HK-2 (cell line): ENCODE results near the gene L1TD1.
"Not testable (repeated sequence)": the region's sequence is repeated elsewhere in the genome, so short reads cannot be mapped to it uniquely, and the experiment has no call there.

Source experiments
- DNase-seq: peaks from one replicate; pipeline ENCODE4 v3.0.0-alpha.2; 2018; ENCODE audit not compliant: unreplicated experiment

Gene L1TD1

DNA sequence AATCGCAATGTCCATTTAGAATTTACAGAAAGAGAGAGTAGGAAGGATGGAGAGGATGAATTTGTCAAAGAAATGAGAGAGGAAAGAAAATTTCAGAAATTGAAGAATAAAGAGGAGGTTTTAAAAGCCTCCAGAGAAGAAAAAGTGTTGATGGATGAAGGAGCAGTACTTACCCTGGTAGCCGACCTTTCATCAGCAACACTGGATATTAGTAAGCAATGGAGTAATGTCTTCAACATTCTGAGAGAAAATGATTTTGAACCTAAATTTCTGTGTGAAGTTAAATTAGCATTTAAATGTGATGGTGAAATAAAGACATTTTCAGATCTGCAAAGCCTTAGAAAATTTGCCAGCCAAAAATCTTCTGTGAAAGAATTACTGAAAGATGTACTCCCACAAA is 12.5 kb downstream of the L1TD1 start:
- DNase-seq = no peak

DNA sequence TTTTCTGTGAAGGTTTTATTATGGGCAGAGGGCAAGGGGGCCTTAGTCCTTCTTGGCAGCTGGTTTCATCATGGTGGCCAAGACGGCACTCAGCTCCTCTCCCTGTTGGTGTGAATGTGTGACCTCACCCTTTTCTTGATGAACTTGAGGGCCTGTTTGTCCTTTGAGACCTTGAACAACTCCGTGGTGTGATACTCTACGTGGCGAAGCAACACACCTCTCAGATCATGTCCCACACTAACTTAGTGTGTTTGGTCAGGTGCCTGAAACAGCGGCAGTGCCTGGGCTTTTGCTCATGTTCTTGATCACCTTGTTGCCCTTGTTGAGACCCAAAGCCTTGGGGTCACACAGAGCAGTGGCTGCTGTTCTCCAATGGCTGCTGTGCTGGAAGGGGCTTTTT is 13.4 kb downstream of the L1TD1 start:
- DNase-seq = no peak

DNA sequence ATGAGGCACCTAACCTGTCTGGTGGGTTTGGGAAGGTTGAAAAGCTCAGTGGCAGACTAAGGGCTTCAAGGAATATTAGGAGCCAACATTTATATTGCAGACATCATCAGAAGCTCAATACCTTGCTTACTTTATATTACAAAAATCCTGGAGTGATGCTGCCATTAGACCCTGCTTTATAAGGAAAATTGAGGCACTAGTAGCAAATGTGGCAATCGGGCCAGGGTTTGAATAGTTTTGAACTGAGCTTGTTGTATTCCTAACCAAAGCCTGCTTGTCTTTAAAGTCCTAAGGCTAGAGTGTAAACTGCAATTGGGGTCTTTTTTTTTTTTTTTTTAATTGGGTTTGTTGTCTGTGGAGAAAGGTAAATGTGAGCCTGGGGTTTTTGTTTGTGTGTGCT is 14.3 kb downstream of the L1TD1 start:
- no peak for DNase-seq

DNA sequence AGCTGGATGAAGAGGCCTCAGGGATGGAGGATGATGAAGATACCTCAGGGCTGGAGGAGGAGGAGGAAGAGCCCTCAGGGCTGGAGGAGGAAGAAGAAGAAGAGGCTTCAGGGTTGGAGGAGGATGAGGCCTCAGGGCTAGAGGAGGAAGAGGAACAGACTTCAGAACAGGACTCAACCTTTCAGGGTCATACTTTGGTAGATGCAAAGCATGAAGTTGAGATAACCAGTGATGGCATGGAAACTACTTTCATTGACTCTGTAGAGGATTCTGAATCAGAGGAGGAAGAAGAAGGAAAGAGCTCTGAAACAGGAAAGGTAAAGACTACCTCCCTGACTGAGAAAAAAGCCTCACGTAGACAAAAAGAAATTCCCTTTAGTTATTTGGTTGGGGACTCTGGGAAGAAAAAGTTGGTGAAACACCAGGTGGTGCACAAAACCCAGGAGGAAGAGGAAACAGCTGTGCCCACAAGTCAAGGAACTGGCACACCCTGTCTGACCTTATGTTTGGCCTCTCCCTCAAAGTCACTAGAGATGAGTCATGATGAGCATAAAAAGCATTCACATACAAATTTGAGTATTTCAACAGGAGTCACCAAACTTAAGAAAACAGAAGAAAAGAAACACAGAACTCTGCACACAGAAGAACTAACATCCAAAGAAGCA is 15.4 kb downstream of the L1TD1 start:
- DNase-seq = no peak

DNA sequence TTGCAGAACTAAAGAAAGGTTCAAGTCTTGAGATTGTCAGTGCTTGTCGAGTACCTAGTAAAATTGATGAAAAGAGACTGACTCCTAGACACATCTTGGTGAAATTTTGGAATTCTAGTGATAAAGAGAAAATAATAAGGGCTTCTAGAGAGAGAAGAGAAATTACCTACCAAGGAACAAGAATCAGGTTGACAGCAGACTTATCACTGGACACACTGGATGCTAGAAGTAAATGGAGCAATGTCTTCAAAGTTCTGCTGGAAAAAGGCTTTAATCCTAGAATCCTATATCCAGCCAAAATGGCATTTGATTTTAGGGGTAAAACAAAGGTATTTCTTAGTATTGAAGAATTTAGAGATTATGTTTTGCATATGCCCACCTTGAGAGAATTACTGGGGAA is 16.3 kb downstream of the L1TD1 start:
- DNase-seq = no peak

DNA sequence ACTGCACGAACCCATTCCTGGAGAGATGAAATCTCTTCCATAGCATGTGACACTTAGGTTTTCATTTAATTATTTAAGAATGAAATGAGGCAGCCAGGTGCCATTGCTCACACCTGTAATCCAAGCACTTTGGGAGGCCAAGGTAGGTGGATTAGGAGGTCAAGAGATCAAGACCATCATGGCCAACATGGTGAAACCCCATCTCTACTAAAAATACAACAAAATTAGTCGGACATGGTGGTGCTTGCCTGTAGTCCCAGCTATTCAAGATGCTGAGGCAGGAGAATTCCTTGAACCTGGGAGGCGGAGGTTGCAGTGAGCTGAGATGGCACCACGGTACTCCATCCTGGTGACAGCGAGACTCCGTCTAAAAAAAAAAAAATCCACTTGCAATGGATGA is 17.8 kb downstream of the L1TD1 start:
- no peak for DNase-seq

DNA sequence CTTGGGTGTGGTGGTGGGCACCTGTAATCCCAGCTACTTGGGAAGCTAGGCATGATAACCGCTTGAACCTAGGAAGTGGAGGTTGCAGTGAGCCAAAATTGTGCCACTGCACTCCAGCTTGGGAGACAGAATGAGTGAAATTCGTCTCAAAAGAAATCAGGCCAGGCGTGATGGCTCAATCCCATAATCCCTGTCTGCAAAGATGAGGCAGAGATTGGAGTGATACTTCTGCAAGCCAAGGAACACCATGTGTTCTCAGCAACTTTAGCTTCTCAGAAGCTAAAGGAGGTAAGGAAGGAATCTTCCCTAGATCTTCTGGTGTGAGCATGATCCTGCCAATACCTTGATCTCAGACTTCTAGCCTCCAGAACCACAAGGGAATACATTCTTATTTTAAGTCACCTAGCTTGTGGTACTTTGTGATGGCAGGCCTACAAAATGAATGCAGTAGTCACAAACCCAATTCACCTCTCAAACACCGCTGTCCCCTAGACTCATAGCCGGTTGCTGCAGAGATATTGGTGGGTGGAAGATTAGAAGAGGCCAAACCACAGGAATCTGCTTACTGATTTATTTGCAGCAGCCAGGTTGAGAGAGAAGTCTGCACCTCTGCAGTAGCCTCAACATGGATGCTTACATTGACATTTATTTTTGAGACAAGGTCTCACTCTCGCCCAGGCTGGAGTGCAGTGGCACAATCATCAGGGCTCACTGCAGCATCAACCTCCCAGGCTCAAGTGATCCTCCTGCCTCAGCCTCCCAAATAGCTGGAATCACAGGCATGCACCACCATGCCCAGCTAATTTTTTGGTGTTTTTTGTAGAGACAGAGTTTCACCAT is 18.6 kb downstream of the L1TD1 start:
- no peak for DNase-seq

DNA sequence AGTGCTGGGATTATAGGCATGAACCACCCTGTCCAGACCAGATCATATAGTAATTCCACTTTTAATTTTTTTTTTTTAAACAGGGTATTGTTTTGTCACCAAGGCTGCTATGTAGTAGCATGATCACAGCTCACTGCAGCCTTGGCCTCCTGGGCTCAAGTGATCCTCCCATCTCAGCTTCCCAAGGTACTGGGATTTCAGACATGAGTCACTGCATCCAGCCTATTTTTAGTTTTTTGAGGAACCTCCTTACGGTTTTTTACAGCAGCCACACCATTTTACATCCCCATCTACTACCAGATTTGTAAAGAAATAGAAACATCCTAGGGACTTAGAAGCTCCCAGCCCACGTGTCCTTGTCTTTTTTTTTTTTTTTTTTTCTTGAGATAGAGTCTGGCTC is 24.0 kb downstream of the L1TD1 start:
- no peak for DNase-seq

DNA sequence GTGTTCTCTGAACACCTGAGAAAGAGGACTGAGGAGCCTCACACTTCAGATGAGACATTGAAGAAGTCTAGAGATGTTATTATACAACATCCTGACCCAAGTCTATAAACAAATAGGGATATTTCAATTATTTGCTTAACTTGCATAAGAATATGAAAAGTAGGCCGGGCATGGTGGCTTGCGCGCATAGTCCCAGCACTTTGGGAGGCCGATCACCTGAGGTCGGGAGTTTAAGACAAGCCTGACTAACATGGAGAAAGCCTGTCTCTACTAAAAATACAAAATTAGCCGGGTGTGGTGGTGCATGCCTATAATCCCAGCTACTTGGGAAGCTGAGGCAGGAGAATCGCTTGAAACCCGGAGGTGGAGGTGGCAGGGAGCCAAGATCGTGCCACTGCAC is 25.8 kb downstream of the L1TD1 start:
- not testable (repeated sequence) for DNase-seq

DNA sequence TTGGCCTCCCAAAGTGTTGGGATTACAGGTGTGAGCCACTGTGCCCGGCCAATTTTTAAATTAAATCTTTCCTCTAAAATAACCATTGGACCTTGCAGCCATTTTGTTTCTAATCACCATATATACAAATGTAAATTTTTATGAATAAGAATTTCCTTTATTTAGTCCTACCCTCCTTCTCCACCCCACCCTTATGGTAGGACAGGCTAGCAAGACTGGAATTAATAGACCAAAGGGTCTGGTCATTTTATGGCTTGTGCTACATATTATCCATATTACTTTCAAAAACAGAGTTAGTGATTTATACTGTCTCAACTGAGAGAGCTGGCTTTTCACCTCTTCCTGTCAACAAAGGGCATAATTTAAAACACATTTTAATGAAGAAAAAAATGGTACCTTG is 26.5 kb downstream of the L1TD1 start:
- no peak for DNase-seq

DNA sequence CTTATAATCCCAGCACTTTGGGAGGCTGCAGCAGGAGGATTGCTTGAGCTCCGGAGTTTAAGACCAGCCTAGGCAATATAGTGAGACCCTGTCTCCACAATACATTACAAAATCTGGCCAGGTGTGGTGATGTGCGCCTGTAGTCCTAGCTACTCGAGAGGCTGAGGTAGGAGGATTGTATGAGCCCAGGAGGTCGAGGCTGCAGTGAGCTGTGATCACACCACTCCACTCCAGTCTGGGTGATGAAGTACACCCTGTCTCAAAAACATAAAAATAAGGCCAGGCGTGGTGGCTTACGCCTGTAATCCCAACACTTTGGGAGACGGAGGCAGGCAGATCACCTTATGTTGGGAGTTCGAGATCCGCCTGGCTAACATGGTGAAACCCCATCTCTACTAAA is 27.7 kb downstream of the L1TD1 start:
- DNase-seq = no peak

DNA sequence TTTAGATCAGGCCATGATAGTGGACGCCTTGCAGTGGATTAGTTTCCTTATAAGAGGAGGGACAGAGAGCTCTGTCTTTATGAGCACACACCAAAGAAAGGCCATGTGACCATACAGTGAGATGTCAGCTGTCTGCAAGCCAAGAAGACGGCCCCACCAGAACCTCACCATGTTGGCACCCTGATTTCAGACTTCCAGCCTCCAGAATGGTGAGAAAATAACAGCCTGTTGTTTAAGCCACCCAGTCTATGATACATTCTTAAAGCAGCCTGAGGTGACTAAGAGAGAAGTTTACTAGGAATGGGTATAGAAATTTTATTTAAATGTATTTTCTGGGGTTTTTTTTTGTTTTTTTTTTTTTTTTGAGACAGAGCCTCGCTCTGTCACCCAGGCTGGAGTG is 29.5 kb downstream of the L1TD1 start:
- DNase-seq = no peak

DNA sequence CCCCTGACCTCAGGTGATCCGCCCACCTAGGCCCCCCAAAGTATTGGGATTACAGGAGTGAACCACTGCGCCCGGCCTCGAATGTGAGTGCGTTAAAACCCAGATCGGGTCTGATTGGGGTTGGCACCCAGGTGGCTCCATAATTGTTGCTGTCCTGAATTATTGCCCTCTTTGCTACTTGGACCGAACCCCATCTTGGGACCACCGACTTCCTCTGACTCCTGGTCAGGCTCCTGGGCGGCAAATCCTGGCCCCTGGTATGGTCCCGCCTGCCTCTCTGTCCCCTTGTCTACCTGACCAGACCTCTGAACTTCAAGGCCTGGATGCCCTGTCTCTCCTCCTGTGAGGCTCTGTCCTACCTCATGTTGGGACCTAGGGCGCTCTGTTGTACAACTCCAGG is 32.8 kb downstream of the L1TD1 start:
- DNase-seq = no peak

DNA sequence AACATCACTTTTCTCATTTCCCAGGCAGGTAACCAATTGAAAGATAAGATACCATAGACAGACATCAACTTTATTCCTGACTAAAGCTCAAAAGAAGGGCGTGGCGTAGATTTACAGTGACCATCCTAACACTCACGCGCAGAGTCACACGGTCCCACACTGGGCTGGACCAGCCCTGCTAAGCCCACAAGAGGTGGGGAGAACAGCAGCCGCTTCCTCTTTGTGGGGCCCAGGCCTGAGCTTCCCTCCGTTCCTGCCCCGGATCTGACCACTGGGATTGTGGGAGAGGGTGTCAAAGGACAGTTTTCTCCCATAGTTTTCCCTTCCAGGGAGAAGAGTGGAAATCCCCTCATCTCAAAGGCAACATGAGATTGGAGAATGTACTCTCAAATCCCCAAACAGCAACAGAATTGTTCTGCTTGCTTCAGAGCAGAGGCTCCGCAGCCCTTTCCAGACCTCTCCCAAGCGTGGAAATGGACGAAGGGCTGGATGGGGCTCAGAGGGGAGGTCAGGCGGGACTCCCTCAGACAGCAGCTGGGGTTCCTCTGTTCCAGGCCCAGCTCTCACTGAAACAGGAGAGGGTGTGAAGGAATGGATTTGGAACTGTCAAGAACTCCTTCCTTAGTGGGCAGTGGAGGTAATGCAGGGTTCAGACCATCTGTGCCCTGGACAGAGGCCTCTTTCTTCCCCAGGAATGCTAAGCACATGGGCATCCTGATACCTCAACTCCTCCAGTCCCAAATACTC is 33.7 kb downstream of the L1TD1 start:
- no peak for DNase-seq

DNA sequence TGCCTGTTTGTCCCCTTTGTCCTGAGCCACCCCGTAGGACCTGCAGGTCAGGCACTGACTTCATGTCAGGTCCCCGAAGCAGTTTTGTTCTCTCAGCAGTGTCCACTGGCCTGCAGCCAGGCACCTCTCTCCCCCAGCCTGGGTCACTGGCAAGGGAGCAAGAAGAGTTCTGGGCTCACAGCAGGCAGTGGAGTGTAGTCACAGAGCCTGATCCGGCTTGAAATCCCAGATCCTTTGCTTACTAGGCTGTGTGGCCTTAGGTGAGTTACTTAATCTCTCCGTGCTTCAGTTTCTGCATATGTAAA is 34.2 kb downstream of the L1TD1 start:
- no peak for DNase-seq

DNA sequence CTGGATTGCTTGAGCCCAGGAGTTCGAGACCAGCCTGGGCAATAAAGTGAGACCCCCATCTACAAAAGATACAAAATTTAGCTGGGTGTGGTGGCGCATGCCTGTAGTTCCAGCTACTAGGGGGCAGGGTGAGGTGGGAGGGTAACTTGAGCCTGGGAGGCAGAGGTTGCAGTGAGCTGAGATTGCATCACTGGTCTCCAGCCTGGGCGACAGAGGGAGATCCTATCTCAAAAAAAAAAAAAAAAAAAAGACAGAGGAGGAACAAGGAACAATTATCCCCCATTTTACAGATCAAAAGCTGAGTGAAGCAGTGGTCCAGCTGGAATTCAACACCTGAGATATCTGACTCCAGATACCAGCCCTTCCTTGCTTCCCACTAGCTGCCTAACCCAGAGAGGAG is 34.8 kb downstream of the L1TD1 start:
- no peak for DNase-seq

DNA sequence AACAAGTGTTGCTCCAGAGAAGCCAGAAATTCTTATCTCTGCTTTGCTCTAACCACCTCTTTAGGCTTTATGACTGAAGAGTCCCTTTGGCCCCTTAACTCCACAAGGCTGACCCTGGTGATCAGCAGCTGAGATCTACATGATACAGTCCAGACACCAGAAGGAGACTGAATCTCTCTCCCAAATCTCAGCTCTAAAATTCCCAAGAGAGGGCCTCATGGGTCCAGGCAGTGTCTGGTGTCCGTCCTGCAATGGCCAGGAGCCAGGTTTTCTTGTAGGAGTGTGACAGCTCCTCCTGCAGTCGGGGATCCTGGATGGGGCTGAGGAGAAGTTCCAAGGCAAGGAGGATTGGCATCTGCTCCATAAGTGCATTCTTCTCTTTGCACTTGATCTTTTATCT is 35.3 kb downstream of the L1TD1 start:
- no peak for DNase-seq

DNA sequence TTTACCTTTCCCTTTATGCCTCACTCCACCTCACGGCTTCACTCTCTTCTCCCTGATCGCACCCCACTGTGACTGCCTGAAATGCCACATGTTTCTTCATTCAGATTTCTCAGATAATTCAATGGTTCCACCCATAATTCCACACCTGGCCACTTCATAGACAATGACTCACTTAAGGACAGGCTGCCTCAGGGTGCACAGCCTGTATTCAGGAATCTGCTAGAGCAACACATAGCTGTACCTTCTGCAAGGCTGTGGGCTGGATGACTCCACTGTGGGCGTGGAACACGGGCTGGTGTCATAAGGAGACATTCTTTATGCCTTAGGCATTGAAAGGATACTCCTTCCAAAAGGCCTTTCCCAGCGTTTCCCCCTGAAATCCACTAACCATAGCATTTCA is 36.1 kb downstream of the L1TD1 start:
- DNase-seq = peak; percentile 43

DNA sequence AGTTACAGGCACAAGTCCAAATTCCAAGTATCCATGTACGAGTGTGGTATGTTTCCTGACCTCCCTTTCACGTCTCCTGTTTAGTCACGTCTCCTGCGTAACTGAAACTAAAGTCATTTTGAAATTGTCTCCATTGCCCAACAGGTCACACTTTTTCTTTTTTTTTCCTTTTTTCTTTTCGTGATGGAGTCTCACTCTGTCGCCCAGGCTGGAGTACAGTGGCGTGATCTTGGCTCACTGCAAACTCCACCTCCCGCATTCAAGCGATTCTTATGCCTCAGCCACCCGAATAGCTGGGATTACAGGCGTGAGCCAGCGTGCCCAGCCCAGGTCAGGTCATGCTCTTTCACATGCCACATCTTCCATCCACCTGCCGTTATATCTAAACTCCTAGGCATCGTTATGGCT is 38.2 kb downstream of the L1TD1 start:
- DNase-seq = no peak

DNA sequence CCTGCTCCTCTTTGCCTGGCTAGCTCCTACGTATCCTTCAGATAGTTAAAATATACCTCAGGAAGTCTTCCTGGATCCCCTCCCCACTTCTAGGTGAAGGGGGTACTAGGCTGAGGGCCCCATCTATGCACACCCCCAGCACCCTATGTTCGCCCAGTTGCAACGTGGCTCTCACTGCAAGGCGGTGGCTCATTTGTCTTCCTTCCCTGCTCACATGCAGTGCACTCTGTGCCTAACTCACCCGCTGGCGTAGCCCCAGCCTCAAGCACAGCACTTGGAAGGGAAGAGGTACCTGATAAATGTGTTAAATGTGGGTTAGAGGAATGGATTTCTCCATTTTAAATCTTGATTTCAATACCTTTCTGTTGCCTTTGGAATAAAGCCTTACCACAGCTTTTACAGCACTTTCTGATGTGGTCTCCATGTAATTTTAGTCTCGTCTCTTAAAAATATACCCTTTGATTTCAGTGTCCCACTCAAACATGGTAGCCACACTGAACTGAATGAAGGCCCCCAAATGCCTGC is 39.3 kb downstream of the L1TD1 start:
- no peak for DNase-seq

DNA sequence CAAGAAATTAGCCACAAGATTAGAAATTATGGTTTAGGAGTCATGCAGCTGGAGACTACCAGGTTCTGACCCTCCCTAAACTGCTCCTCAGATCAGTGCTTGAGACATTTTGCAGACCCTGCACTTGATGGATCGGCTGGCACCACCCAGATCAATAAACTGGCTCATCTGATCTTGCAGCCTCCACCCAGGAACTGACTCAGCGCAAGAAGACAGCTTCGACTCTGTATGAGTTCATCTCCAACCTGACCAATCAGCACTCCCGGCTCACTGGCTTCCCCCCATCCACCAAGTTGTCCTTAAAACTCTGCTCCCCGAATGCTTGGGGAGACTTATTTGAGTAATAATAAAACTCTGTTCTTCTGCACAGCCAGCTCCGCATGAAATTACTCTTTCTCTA is 40.0 kb downstream of the L1TD1 start:
- DNase-seq = no peak

DNA sequence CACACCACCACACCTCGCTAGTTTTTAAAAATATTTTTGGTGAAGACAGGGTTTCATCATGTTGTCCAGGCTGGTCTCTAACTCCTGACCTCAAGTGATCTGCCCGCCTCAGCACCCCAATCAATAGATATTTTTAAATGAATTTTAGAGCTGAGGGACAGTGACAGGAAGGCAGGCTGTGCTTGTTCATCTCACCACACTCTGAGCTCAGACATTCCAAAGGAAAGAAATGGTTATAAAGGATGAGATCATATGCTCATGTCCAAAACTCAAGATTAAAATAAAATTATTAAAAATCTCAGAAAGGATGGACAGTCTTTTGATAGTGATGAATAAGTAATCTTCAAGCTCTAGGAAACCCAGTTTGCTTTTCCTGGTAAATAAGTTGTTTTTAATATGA is 40.9 kb downstream of the L1TD1 start:
- DNase-seq = no peak

DNA sequence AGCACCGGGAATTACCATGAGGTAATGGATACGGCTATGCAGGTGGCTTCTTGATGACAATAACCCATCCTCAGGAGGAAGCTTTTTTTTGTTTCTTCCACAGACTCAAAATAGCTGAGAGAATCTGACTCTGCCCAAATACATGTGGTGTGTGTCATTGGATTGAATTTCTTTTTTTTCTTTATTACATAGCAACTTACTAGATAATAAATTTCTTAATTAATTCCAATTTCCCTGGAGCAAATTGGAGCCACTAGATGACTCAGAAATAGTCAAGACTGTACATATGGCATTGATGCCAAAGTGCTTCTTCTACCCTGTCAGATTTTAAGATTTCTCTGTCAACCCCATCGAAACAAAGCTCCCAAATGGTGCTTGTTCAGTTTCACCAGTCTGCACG is 42.7 kb downstream of the L1TD1 start:
- no peak for DNase-seq
